Germinal center (tissue), 1 donor: ENCODE measurements around the gene DAB2IP.
A peak's percentile ranks its signal among the peaks of the same experiment; 100 is the strongest.

Experiments used
- DNase-seq: peaks from one replicate; pipeline ENCODE4 v3.0.0; 2012; ENCODE audit warnings: mixed read lengths, low spot score

Gene DAB2IP

DNA sequence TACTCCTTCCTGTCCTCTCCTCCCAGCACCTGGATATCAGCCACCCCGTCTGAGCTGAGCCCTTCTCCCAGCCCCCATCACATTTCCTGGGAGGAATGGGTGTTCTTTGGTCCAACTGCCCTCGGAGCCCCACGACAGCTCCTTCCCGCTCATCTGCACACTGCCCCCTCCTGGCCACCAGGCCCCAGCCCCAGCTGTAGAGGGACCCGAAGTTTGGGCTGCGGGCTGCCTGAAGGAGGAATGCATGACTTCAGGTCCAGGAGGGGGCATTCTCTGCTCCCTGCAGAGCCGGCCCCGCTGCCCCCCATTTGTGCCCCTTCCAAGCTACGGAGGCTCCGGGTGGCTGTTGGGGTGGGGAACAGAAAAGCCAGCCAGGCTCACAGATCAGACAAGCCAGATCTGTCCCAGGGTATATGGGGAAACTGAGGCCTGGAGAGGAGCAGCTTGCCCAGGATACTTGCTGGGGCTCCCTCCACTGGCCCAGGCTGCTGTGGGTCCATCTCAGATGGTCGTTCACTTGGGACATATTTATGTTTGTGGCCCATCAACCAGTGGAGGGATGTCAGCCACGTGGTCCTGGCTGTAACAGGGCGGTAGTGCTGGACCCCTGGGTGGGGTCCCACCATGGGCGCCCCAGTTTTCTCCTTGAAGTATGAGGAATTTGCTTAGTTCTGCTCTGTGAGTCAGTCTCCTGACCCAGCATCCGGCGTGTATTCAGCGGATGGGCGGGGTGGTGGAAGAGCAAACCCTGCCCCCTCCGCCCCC, 33.1 kb downstream of the DAB2IP start:
- DNase-seq, result peak; percentile 49

DNA sequence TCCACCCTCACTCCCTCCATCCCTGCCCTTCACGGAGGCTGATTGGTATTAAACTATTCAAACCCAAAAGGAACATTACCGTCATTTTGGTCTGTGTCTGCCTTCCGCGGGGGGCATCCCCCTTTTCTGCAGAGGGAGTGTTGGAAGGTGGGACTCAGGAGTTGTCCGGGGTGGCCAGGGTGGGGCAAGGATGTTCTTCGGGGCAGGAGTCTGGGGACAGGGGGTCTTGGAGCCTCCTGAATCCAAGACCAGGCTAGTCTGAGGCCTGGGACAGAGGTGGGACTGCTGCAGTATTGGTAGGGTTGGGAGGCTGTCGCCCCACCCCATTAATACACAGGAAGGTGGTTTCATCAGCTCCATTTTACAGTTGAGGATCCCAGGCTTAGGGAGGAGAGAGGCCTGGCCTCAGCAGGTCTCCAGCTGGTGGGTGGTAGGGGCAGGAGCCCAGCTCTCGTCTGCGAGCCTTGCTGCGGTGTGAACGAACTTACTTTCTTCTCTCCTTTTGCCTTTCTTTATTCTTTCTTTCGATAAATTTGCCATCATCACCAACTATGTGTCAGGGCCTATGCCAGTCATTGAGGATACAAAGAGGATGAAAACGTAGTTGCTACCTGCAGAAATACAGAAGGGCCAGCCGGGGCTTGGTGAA, 33.8 kb downstream of the DAB2IP start:
- DNase-seq, result no peak

GRCh38 chr9:121685795-121686377, 34.5 kb downstream of the DAB2IP start:
- no peak for DNase-seq

- peak; percentile 83 for DNase-seq
These were observed 35.6 kb downstream of the DAB2IP start for GRCh38 chr9:121686930-121687541.

- no peak for DNase-seq
These were observed 36.8 kb downstream of the DAB2IP start for GRCh38 chr9:121688146-121688680.

DNA sequence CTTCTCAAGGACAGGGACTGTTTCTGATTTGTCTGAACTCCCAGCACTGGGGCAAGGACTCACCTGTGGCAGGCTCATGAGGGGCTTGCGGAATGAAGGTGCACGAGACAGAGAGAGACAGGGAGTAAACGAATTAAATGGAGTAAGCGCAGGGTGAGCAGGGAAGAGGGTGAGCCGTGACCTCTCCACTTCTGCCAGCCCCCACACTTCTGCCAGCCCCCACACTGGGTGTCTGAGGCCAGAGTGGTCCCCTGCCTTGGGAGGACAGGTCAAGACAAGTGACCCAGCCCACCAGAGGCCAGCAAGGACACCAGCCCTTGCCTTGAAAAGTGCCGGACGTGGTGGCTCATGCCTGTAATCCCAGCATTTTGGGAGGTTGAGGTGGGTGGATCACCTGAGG, 37.2 kb downstream of the DAB2IP start:
- no peak for DNase-seq

DNA sequence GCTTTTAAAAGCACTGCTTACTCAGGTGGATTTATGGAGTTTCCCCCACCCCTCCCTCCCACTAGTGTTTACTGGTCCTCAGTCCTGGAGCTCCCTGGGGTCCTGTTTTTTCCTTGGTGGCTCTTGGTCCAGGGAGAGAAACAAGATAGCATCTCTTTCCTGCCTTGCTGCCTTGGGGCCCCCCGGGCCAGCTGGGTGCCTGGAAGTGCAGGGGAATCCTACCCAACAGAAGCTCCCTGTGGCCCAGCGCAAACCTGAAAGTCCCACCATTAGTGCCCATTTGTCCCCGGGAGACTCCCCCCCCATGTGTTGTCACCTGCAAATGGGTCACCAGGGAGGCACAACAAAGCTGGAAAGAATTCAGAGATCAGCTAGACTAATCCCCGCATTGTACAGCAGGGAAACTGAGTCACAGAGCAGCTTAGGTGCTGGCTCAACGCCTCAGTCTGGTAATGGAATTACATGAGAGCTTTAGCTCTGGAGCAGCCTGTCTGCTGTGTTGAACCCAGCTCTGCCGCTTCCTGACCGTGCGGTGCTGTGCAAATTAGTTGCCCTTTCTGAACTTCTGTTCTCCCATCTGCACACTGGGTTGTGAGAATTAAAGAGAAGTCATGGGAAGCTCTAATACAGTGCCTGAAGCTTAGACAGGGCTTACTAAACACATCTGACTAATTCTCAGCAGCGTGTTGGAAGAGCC, 38.2 kb downstream of the DAB2IP start:
- DNase-seq, result no peak

- no peak for DNase-seq
These were observed 38.9 kb downstream of the DAB2IP start for GRCh38 chr9:121690316-121690715.

DNA sequence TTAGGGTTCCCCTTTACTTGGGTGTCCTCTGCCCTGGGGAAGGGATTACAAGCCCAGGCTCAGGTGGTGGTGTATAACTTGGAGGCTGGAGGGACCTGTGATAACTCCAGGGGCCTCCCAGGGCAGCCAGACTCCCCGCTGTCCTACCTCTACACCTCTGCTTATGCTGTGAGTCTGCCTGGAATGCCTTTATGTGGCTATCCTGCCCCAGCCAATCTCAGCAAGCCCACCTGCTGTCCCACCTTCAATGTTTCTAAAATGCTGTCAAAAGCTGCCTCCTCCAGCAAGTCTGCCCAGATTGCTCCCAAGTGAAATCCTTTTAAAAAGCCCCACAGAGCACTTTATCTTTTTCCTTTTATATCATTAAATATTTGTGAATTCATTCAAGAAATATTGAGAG, 39.3 kb downstream of the DAB2IP start:
- DNase-seq, result no peak

GRCh38 chr9:121691890-121692289, 40.5 kb downstream of the DAB2IP start:
- DNase-seq, result no peak

GRCh38 chr9:121692606-121693387, 41.4 kb downstream of the DAB2IP start:
- DNase-seq, result no peak

DNA sequence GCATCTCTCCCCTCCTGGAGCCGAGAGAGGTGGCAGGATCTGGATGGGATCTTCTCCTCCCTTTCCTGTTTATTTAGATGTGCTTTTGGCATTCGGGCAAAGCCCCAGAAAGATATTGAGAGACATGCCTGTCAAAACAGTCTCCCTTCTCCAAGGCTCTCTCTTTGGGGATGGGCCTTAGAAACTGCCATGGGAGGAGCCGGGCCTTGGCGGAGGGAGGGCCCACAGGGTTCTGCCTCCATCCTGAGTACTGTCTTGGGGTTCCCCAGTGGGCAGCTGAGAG, 41.9 kb downstream of the DAB2IP start:
- no peak for DNase-seq

- DNase-seq, result no peak
These were observed 42.6 kb downstream of the DAB2IP start for GRCh38 chr9:121694001-121694400.

DNA sequence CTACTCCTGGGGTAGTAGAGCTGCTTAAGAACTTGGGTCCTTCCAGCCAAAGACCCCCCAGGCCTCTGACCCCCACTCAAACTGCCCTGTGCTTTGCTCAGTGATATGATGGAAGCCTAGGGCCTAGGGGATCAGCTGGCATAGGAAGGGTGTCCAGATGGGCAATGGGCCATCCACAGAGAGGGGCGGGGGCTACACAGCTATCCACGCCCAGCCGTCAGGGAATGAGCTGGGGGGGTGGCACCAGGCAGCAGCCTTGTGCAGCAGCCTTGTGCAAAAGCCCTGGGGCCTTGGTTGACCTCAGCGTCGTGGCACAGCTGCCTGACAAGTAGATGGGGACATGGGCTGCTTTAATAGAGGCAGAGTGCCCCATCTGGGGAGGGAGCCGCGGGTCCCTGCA, 43.2 kb downstream of the DAB2IP start:
- no peak for DNase-seq

DNA sequence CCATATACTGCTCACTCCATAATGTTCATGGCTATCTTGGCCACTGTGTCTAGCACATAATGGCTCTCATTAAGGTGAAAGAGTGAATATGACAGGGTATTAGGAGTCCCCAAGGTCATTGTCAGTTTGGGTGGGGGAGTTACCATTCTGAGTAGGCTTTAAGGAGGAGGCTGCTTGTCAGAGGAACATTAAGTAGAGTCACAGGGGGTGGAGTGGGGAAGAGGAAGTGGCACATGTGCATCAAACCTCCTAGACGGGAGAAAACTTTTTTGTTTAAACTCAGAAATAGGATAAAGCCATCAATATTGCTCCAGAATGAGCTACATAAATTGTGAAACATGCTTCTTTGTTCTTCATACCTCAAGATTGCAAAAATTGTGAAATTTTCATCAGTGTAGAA, 45.5 kb downstream of the DAB2IP start:
- DNase-seq, result no peak

DNA sequence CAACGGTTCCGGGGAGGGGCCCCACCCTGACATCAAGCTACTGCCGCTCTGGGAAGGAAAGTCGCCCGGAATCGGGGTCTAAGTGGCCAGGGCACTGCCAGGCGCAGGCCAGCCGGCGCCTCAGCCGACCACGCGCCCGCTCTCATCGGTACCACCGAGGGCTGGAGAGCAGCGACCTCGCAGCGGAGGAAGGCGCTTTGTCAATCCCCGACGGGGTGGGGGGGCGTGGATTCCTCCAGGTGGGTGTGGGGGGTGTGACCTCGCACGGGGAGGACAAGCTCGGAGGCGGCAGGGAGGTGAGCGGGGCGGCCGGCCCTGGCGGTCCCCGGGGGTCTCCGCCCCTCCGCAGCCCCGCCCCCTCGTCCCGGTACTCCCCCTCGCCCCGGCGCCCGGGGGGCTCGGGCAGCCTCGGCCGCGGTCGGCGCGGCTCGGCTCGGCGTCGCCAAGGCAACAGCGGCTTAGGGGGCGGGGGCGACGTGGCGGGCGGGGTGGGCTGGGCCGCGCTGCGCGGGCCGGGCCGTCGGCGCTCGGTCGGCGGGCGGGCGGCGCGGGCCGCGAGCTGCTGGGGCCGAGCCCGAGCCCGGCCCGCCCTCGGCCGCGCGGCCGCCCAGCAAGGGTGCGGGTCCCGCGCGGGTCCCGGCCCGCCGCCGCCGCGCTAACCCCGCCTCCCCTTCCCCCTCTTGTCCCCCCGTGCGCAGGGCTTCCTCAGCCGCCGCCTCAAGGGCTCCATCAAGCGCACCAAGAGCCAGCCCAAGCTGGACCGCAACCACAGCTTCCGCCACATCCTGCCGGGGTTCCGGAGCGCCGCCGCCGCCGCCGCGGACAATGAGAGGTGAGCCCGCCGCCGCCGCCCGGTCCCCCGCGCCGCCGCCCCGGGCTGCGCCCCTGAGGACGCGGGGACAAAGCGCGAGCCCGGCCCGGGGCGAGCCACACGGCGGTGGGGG, 47.5 kb downstream of the DAB2IP start:
- peak; percentile 46 for DNase-seq

- no peak for DNase-seq
These were observed 48.2 kb downstream of the DAB2IP start for GRCh38 chr9:121699571-121700164.

DNA sequence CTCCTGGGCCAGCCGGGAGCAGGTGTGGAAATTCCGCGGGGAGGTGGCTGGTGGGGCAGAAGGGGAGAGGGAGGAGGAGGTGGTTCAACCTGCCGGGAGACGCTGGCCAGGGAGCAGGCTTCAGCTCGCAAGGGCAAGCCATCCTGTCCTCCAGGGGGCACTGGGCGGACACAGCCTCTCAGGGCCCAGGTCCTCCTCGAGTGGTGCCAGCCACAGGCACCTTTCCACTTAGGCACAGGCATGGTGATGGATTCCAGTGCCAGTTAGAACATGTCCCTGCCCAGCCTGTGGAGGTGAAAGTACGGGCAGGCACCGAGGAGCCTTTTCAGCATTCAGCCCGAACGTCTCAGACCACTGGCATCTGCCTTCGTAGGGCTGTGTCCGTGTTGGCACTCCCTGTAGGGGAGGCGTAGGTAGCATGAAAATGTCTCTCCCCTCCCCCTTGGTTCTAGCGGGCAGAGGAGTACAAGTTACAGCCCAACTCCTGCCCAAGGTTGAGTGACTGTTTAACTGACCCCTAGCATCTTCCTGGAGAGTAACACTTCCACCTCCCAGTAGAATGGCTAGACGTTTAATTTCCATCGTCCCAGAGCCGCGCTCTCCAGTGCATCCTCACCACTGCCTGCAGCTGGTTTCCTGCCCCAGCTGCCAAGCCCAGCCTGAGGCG, 48.9 kb downstream of the DAB2IP start:
- peak; percentile 30 for DNase-seq

- peak; percentile 22 for DNase-seq
These were observed 49.5 kb downstream of the DAB2IP start for GRCh38 chr9:121700832-121701419.
